Measurements from ENCODE around the gene WDR20. TPM values are rescaled to one million over a fixed set of nuclear protein-coding genes. Genes with fewer than 3 reads are reported as not detected.

Gene WDR20
- total RNA-seq, 2 experiments from 2014 or later, result 40.1 to 41.2 TPM

DNA sequence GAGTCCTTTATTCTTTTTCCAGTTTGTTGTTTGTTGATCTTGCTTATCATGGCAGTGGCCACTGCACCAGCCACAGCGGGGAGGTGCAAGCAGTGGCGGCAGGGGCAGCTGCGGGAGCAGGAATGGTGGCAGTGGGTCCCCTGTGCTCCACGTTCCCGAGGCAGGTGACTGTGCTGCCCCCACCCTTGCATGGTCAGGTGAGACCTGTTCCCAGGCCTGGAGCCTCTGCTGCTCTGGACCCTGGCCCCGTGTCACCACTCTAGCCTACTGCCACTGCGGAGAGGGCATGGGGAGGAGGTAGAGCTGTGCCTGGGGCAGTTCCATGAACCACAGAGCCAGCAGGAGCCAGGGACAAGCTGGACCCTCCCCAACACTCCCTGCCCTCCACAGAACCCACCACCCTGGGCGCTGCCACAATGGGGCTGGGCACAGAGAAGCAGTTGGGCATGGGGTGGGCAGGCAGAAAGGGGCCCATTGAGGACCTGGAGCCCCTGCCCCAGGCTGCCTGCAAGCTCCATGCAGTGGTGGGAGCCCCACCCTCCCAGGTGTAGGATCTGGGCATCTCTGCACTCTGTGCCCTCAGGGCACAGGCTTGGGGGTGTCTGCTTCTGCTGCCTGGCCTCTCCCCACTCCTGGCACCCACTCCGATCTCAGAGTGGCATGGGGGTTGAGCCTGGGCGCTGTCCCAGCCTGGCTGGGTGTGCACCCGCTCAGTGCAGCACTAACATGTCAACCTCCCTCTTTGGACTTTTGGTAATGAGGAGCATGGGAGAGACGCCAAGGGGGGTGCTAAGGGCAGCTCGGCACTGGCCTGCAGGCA is 23.1 kb upstream of the WDR20 start:
- H3K27ac Mint-ChIP-seq, result no peak overlapping the region
- TF ChIP-seq, protein P1, sequence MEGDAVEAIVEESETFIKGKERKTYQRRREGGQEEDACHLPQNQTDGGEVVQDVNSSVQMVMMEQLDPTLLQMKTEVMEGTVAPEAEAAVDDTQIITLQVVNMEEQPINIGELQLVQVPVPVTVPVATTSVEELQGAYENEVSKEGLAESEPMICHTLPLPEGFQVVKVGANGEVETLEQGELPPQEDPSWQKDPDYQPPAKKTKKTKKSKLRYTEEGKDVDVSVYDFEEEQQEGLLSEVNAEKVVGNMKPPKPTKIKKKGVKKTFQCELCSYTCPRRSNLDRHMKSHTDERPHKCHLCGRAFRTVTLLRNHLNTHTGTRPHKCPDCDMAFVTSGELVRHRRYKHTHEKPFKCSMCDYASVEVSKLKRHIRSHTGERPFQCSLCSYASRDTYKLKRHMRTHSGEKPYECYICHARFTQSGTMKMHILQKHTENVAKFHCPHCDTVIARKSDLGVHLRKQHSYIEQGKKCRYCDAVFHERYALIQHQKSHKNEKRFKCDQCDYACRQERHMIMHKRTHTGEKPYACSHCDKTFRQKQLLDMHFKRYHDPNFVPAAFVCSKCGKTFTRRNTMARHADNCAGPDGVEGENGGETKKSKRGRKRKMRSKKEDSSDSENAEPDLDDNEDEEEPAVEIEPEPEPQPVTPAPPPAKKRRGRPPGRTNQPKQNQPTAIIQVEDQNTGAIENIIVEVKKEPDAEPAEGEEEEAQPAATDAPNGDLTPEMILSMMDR (IDR thresholded peaks at IDR 0.05), result no peak
- Histone ChIP-seq H3K36me3 (ENCODE audit: insufficient read depth, low read length) (no peaks in the 10 kb centered on the region), H3K27ac (ENCODE audit: low read depth in 1 of 2, low read length in 2 of 2) (no peak overlapping the region), H3K4me1 (ENCODE audit: insufficient read depth, low read length) (no peaks in the 10 kb centered on the region), H3K4me3 (ENCODE audit: low read length) (no peak overlapping the region), H3K9me3 (ENCODE audit: control insufficient read depth in 1 of 2, insufficient read depth in 1 of 2, low read length in 2 of 2) (peaks cover 0 to 15% of the 10 kb centered on the region in 2 experiments), H3K27me3 (ENCODE audit: control insufficient read depth in 1 of 2, insufficient read depth in 2 of 2, low read length in 2 of 2) (no peaks in the 10 kb centered on the region)
- CTCF ChIA-PET, result no interaction called here
- DNase-seq, result no peak
- H3K4me3 Mint-ChIP-seq, result no peak overlapping the region
- no peaks in the 10 kb centered on the region for H3K27me3 Mint-ChIP-seq
- POLR2A ChIA-PET, result interaction anchor here (0.5 kb wide), 1 partner anchor 307 kb away, joined by 3 read pairs; no protein-coding TSS in a partner anchor
- H3K4me1 Mint-ChIP-seq (ENCODE audit: low read depth), result no peaks in the 10 kb centered on the region
- no peak for ATAC-seq (ENCODE audit: poor library complexity)
- H3K9me3 Mint-ChIP-seq, result no peaks in the 10 kb centered on the region
- intact Hi-C loops (cut with DNase I, micrococcal nuclease), result no loop called here
- no peaks in the 10 kb centered on the region for H3K36me3 Mint-ChIP-seq (ENCODE audit: low read depth)

DNA sequence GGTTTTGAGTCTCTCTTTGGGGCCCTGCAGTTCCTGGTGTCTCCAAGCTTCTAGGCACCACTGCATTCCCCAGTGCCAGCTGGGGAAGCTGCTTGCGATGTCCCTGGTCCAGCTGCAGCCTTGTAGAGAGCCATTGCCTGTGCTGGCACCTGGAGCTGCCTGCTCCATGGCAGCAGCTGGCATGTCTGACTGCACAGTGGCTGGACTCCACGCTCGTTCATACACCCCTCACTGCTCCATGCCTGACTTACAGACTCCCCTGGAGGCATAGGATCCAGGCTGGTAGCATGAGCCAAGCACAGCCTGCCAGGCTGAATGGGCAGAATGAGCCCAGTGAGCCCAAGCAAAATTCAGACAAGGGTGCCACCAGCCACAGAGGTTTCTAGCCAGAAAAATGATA is 21.8 kb upstream of the WDR20 start:
- ATAC-seq (ENCODE audit: poor library complexity), result no peak
- no peak for DNase-seq
- H3K9me3 Mint-ChIP-seq, result no peaks in the 10 kb centered on the region
- intact Hi-C loops (cut with DNase I, micrococcal nuclease), result no loop called here
- no peak overlapping the region for H3K27ac ChIP-seq (ENCODE audit: low read depth in 1 of 2, low read length in 2 of 2)
- no peak overlapping the region for H3K4me3 Mint-ChIP-seq
- H3K27me3 ChIP-seq (ENCODE audit: control insufficient read depth in 1 of 2, insufficient read depth in 2 of 2, low read length in 2 of 2), result no peaks in the 10 kb centered on the region
- peaks cover 0 to 15% of the 10 kb centered on the region in 2 experiments for H3K9me3 ChIP-seq (ENCODE audit: control insufficient read depth in 1 of 2, insufficient read depth in 1 of 2, low read length in 2 of 2)
- no peak overlapping the region for H3K27ac Mint-ChIP-seq
- no peaks in the 10 kb centered on the region for H3K4me1 ChIP-seq (ENCODE audit: insufficient read depth, low read length)
- H3K27me3 Mint-ChIP-seq, result no peaks in the 10 kb centered on the region
- POLR2A ChIA-PET, result no interaction called here
- H3K36me3 Mint-ChIP-seq (ENCODE audit: low read depth), result no peaks in the 10 kb centered on the region
- TF ChIP-seq, protein P1 (IDR thresholded peaks at IDR 0.05), result no peak
- H3K4me1 Mint-ChIP-seq (ENCODE audit: low read depth), result no peaks in the 10 kb centered on the region
- CTCF ChIA-PET, result interaction anchor here (0.6 kb wide), 1 partner anchor 33 kb away, joined by 3 read pairs; no protein-coding TSS in a partner anchor
- no peak overlapping the region for H3K4me3 ChIP-seq (ENCODE audit: low read length)
- no peaks in the 10 kb centered on the region for H3K36me3 ChIP-seq (ENCODE audit: insufficient read depth, low read length)

DNA sequence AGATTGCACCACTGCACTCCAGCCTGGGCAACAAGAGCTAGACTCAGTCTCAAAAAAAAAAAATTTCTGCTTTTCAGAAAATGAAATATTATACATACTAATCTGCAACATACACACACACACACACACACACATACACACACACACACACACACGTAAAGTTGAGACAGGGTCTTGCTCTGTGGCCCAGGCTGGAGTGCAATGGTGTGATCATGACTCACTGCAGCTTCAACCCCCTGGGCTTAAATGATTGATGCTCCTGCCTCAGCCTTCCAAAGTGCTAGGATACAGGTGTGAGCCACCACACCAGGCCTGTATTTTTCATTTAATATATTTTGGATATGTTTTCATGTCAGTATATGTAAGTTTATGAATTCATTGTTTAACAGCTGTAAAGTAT is 18.8 kb upstream of the WDR20 start:
- intact Hi-C loops (cut with DNase I, micrococcal nuclease), result no loop called here
- POLR2A ChIA-PET, result no interaction called here

More for the DNA sequence above, 18.8 kb upstream of the WDR20 start:
- Mint-ChIP-seq H3K9me3 (no peaks in the 10 kb centered on the region), H3K36me3 (ENCODE audit: low read depth) (no peaks in the 10 kb centered on the region), H3K27me3 (no peaks in the 10 kb centered on the region), H3K4me3 (no peak overlapping the region), H3K4me1 (ENCODE audit: low read depth) (no peaks in the 10 kb centered on the region), H3K27ac (no peak overlapping the region)
- DNase-seq (no peak), ATAC-seq (ENCODE audit: poor library complexity) (no peak)
- no peak overlapping the region for H3K4me3 ChIP-seq (ENCODE audit: low read length)
- no peak overlapping the region for H3K27ac ChIP-seq (ENCODE audit: low read depth in 1 of 2, low read length in 2 of 2)
- no peaks in the 10 kb centered on the region for H3K36me3 ChIP-seq (ENCODE audit: insufficient read depth, low read length)
- CTCF ChIA-PET, result no interaction called here
- no peaks in the 10 kb centered on the region for H3K4me1 ChIP-seq (ENCODE audit: insufficient read depth, low read length)
- TF ChIP-seq, protein P1 (IDR thresholded peaks at IDR 0.05), result no peak
- H3K27me3 ChIP-seq (ENCODE audit: control insufficient read depth in 1 of 2, insufficient read depth in 2 of 2, low read length in 2 of 2), result no peaks in the 10 kb centered on the region
- peaks cover 0 to 15% of the 10 kb centered on the region in 2 experiments for H3K9me3 ChIP-seq (ENCODE audit: control insufficient read depth in 1 of 2, insufficient read depth in 1 of 2, low read length in 2 of 2)

All from CD4-positive, alpha-beta T cell (primary cell).